ENCODE results near the gene CSRNP3. TPM values are rescaled to one million over a fixed set of nuclear protein-coding genes. Genes with fewer than 3 reads are reported as not detected.

CSRNP3 gene
- polyA plus RNA-seq, 2 of the 4 experiments (the other 2 are of a cell fraction): 0.05 to 0.25 TPM

- Histone ChIP-seq H3K4me2 (no peak overlapping the region), H3K27ac (no peak overlapping the region), H3K9me3 (no peaks in the 10 kb centered on the region), H3K4me1 (no peaks in the 10 kb centered on the region), H3K4me3 (no peak overlapping the region)
- FAIRE-seq (no peak), ATAC-seq (no peak), DNase-seq (ENCODE audit: low read depth in 1 of 2, low spot score in 1 of 2) (no peak)
- 87% methylated on average over 2 of the region's 2 CpGs for WGBS (ENCODE audit: missing lambda C conversion rate)
- TF ChIP-seq FOXS1 (CRISPR knock-in tag; IDR thresholded peaks at IDR 0.05) (no peak), ZC3H11A (IDR thresholded peaks at IDR 0.05) (no peak), POLR2AphosphoS2 (conservative IDR thresholded peaks at IDR 0.05; ENCODE audit: low read length) (no peak), FOSL2 (IDR thresholded peaks at IDR 0.05) (no peak), FOSL2 (CRISPR knock-in tag; IDR thresholded peaks at IDR 0.05) (no peak), EP300 (IDR thresholded peaks at IDR 0.05) (no peak), PBX3 (IDR thresholded peaks at IDR 0.05) (no peak), BHLHE40 (IDR thresholded peaks at IDR 0.05; ENCODE audit: low read depth, low read length) (no peak), NPAS2 (CRISPR knock-in tag; IDR thresholded peaks at IDR 0.05; ENCODE audit: borderline replicate concordance) (no peak), EHF (CRISPR knock-in tag; IDR thresholded peaks at IDR 0.05) (no peak), RCOR1 (IDR thresholded peaks at IDR 0.05; ENCODE audit: low read depth, low read length) (no peak), JUN (IDR thresholded peaks at IDR 0.05) (no peak), ZFP36 (IDR thresholded peaks at IDR 0.05; ENCODE audit: borderline replicate concordance, partially characterized antibody) (no peak), CEBPB (IDR thresholded peaks at IDR 0.05) (no peak), RAD21 (conservative IDR thresholded peaks at IDR 0.05 in 1 of 2, IDR thresholded peaks at IDR 0.05 in 1 of 2) (no peak), KDM1A (IDR thresholded peaks at IDR 0.05; ENCODE audit: low read depth) (no peak), HOXA7 (CRISPR knock-in tag; IDR thresholded peaks at IDR 0.05) (no peak), HDAC2 (IDR thresholded peaks at IDR 0.05) (no peak)
- ChIA-PET CTCF (no interaction called here), POLR2A (no interaction called here)
These were observed 167.9 kb downstream of the CSRNP3 start for GRCh38 chr2:165637396-165637795.

- no peak overlapping the region for H3K4me3 ChIP-seq
- ATAC-seq: no peak
- no peak for DNase-seq (ENCODE audit: low read depth in 1 of 2, low spot score in 1 of 2)
- H3K4me2 ChIP-seq: no peak overlapping the region
- TF ChIP-seq SREBF2 (IDR thresholded peaks at IDR 0.05) (no peak), ZC3H11A (IDR thresholded peaks at IDR 0.05) (no peak), RCOR1 (IDR thresholded peaks at IDR 0.05; ENCODE audit: low read depth, low read length) (no peak), PHF8 (IDR thresholded peaks at IDR 0.05; ENCODE audit: borderline replicate concordance, low read depth) (no peak), HMGXB4 (CRISPR knock-in tag; IDR thresholded peaks at IDR 0.05; ENCODE audit: borderline replicate concordance) (no peak), REST (IDR thresholded peaks at IDR 0.05) (no peak)
- POLR2A ChIA-PET: no interaction called here
- CTCF ChIA-PET: no interaction called here
- H3K27ac ChIP-seq: no peak overlapping the region
- H3K4me1 ChIP-seq: no peaks in the 10 kb centered on the region
- no peaks in the 10 kb centered on the region for H3K9me3 ChIP-seq
- 11% methylated on average over 1 of the region's 1 CpG for WGBS (ENCODE audit: missing lambda C conversion rate)
- no peak for FAIRE-seq
These were observed 170.0 kb downstream of the CSRNP3 start for GRCh38 chr2:165639504-165639903.
